HL-60/S4 treated with phorbol 12-myristate 13-acetate at 8.2 ng/mL for 4 days and 3 days (cell line): Measurements from ENCODE around the gene PDE4B.

Experiments used
- in situ Hi-C: fragments of 300-500 bp; cut with MboI; formaldehyde crosslinking; loops from 2 replicates; pipeline ENCODE4 v1.15.0; 2022; ENCODE audit warnings: low sequenced_read_pairs

PDE4B gene

DNA sequence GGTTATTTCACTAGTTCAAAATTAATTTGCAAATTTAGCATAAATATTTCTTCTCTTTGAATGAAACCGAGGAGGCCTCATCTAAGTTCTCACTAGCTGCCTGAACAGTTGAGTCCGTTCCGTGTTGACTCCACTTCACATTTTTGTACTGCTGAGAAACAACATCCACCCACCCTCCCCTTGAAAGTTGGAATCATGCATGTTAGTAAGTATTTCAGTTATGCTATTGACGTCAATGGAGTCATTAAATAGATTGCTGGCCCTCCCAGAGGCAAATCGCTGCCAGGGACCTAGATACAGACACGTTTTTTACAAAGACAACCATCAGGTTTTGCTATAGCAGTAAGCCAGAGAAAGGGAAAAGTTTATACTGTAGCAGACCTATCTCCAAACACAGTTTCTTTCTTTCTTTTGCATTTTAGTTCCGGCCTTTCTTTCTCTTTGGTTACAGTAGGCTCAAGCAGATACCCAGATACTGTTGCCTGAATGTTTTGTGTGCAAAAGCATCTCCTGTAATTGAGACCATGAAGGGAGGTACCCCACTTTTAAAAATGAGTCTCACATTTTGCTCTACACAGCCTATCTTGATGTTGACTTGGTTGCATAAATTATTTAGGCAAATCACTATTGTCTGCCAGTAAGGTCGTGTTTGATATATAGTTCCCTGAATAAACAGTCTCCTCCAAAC is 478.7 kb downstream of the PDE4B start:
- in situ Hi-C loops, result no loop called here

DNA sequence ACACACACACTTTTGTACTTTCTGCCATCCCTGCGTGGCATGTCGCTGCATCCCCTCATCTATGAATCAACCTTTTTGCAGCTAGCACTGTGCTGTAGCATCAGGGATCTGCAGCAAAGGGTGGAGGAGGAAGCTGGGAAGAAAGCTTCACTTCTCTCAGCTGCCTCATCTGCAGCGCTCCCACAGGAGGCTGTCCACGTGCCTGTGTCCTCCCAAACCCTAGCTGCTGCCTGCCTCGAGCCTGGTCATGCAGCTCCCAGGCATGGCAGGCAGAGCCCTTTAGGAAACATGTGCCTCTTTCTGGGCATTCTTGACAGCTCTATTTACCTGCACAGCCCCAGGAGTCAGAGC is 479.2 kb downstream of the PDE4B start:
- in situ Hi-C loops, result no loop called here

DNA sequence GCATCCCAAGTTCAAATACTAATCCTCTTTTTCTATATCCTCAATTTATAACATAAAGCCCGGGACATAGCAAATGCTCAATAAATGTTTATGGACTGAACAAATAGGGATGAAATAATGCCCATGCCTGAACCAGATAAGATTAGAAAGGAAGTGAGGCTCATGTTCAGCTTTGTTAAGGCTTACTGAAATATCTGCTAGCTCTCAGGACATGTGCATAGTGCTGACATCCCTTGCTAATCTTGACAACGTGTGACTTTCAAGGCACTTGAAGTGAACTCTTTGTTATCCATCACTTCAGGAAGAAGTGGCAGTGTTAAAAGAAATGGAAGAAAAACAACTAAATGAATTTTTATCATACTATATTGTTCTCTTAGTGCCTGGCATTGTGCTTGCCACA is 481.0 kb downstream of the PDE4B start:
- in situ Hi-C loops, result no loop called here

DNA sequence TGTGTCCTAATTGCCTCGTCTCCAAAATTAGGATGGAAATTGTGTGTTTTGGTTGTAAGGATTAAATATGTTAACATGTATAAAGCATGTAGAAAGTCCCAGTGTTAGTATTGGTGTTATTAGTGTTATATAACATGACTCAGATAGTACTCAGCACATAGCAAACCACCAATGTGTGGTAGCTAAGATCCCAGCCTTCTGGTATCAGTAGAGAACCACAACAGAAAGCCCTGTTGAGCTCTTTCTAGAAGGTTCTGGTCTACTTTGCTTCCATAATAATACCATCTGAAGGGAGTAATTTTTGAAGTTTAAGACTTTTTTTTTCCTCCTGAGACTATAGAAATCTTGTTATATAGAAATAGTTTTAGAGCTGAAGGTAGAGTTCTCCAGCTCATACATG is 481.9 kb downstream of the PDE4B start:
- in situ Hi-C loops, result no loop called here

DNA sequence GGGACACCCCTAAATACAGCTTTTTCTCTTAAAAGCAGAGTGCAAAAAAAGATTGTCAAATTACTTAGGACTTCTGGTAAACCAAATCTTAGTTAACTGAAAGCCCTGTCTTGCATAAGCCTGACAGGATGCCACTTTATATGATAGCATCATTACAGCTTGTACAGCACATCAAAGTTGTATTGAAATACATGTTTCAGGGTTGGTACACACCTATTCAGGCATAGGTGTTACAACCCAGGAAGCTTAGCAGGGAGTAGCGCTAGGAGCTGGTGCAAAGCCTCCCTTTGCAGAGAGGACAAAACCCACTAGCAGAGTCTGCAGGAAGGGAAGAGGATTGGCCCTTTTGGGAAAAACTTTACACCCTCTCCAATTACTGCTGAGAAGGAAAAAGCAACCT is 482.4 kb downstream of the PDE4B start:
- in situ Hi-C loops, result no loop called here

DNA sequence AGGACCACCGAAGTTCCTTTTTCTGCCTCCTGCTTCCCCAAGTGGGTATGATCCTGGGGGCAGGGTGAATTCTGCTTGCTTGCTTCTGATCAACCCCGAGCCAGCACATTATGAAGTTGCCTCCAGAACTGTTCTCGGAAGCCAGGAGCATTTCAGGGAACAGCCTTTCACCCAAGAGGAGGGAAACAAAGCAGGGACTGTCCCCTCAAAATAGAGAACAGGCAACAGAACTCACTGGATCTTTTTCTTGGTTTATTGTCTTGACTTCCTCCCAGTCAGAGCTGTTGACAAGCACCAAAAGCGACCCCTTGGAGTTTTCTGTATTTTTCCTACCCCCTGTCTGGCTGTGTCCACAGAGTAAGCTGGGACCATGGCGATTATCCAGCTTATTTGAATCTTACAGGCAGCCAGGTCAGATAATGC is 482.9 kb downstream of the PDE4B start:
- in situ Hi-C loops, result no loop called here

DNA sequence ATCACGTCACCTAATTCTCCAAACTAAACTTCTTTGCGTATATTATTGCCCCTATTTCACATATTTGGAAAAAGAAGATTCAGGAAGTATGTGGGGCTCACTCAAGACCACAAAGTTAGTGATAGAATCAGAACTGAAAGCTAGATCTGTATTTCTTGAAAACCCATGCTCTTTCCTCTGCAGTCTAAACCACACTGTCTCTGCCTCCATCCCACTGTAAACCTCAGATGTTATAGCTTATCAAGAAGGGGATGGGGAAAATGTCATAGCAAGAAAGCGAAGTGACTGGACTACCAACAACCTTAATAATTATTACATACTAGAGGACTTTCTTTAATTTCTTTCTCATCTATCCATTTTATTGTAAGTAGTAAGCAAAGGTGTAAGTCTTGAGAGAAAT is 483.5 kb downstream of the PDE4B start:
- in situ Hi-C loops, result no loop called here

DNA sequence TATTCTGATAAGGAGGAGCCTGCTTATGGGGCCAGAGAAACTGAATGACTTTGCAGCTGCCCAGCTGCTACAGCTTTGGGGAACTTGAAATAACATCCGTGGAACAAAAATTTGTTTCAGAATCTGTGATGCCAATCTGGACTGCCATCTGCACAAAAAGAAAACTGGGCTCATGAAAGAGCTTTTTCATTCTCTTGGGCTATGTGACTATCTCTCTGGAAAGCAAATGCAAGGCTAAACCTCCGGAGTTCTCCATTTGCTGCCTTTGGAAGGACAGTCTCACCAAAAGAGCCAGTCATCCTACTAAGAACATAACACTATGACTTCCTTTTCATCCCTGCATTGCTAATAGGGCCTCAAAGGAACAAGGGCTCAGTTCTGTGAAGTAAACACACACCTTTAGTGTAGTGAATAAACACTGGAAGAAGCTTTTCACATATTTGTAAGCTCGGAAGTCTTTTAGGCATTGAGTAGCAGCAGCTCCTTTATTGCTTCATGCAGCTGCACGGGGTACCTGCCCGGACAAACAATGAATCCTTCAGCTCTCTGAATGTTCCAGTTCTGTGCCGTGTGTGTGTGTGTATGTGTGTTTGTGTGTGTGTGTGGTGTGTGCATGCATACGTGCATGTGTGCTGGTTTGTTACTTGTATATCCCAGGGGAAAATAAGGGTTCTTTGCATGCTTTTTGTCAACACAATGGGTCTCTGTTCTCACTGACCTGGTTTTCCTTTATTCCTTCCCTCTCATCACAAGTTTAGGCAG is 485.7 kb downstream of the PDE4B start:
- in situ Hi-C loops, result no loop called here

DNA sequence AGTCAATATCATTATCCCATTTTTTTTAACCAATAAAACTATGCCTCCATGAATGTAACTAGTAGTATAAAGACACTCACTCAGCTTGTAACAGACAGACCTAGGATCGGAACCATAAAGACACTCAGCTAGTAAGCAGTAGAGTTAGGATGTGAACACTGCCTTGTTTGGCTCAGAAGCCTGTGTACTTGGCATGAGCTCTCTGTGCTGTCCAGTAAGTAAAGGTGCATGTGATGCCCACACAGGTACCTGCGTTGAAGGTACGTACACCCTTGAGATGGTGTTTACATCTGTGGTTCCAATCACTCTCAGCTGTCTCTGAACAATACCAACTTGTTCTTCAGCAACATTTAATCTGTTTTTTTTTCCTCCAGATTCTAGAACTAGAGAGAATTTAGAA is 489.1 kb downstream of the PDE4B start:
- in situ Hi-C loops, result no loop called here

DNA sequence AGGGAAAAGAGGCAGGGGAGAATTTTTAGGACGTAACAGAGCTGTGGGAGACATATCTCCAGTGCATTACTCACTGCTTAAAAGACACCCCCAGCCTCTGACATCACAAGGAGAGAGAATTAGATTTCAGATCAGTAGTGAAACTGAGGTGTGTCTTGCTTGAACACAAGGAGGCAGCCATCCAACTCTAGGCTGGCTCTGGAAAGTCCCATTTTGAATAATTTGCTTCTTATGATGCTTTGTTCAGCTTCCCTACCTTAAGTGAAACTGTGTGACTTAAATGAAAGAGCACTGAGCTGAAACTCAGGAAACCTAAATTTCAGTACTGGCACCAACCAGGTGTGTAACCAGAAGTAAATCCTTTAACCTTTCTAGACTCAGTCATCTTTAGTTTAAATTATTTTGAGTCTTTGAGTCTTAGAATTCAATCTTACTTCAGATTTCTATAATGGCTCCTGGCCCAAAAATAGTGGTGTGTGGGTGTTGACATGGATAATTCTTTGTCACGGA is 489.7 kb downstream of the PDE4B start:
- in situ Hi-C loops, result no loop called here

DNA sequence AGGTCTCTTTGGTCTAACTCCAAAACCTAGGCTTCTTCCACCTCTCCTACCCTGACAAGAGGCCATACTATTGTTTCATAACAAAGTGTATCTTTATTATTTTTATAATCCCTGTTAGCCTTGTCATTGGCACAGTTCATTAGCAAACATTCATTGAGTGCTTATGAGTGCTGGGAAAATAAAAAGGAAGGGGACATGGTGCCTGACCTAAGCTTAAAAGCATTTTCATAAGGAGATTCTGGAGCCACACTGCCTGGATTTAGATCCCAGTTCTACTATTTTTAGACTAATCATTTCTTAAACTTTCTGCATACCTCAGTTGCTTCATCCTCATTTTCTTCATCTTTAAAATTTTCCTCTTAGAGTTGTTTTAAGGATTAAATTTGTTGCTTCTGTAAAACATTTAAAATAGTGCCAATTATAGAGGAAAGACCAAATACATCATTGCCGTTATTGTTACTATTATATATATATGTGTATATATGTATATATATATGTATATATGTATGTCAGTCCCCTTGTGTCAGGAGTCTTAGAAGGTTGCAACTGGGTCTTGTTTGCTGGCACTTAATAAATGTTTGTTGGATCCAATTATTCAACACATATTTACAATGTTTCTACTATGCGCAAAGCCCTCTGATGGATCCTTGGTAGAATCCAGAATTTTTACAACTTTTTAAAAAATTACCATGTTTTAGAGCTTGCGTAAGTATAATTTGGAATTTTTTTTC is 490.4 kb downstream of the PDE4B start:
- in situ Hi-C loops, result no loop called here

DNA sequence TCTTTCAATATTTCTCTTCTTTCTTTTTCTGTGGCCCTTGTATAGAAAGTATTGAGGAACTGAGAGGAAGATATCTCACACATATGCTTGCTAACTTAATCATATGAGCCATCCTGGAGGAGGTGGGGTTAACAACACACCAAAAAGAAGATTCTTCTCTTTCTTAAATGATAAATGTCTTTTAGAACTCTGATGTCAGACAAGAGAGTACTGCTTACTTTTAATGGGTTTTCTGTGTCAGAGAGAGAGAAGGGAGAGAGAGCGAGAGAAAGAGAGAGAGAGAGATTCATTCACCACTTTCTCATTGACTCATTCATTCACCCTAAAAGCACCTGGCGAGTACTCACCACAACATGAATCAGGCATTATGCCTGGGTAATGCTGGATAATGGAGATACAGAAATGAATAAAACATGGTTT is 490.9 kb downstream of the PDE4B start:
- in situ Hi-C loops, result no loop called here

DNA sequence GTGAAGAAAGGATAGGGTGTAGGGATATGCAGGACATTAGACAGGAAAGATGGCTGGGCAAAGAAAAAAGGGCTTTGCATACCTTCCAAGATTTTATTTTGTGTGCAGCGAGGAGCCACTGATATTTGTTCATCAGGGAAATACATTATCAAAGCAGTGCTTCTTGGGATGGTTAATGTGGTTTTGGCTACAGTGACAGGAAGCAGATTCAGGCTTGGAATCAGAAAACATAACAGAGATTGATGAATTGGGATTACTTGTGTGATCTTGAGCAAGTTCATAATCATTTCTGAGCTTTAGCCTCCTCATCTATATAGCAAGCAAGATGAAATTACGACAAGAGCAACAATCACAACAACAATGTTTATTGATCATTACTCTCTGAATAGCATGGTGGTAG is 492.1 kb downstream of the PDE4B start:
- in situ Hi-C loops, result no loop called here

DNA sequence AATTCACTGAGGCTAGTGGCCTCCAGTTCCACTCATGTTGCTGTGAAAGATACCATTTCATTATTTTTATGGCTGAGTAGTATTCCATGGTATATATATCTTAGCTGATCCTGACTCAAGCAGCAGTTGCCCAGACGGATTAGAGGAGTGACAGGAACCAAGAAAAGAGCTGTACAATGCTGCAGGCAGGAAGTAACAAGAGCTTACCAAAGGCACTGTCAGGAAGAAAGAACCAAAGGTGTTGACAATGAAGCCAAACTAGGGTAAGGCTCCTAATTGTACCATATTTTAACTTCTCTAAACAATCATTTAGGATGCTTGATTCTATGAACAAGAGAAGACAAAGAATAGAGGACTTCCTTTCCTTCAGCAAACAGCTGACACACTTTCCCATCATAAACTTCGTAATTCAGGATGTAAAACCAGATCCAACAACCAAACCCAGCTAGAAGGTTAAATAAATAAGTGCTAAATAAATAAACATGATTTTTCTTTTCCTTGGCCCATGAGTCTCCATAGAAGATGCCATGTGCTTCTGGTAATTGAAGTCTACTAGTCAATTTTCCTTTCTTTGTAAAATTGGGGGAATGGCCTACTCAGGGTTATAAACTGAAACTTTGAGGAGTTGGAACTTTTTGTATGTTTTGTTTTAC is 493.0 kb downstream of the PDE4B start:
- in situ Hi-C loops, result no loop called here

DNA sequence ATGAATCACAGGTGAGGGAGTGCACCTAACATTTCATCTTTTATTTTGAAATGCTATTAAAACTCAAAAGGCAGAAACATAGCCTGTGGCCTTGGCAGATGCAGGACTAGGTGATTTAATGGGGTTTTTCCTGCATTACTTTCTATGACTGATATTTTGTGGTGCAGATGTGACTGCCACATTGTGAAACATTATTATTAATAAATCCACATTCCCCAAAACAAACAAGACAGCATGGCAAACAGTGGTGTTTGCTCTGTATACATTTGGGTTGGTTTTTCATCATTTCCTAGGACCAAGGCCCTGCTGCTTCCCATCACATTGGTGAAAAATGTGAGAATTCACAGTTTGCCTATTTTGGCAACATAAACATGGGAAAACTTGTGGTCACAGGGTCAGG is 493.6 kb downstream of the PDE4B start:
- in situ Hi-C loops, result no loop called here

DNA sequence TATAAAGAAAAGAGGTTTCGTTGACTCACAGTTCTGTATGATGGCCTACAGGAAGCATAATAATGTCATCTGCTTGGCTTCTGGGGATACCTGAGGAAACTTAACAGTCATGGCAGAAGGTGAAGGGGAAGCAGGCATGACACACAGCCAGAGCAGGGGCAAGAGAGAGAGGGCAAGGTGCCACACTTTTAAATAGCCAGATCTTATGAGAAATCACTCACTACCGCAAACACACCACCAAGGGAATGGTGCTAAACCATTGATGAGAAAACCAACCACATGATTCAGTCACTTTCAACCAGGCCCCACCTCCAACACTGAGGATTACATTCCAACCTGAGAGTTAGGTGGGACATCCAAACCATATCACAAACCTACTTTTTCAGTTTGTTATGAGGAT is 495.4 kb downstream of the PDE4B start:
- in situ Hi-C loops, result no loop called here

DNA sequence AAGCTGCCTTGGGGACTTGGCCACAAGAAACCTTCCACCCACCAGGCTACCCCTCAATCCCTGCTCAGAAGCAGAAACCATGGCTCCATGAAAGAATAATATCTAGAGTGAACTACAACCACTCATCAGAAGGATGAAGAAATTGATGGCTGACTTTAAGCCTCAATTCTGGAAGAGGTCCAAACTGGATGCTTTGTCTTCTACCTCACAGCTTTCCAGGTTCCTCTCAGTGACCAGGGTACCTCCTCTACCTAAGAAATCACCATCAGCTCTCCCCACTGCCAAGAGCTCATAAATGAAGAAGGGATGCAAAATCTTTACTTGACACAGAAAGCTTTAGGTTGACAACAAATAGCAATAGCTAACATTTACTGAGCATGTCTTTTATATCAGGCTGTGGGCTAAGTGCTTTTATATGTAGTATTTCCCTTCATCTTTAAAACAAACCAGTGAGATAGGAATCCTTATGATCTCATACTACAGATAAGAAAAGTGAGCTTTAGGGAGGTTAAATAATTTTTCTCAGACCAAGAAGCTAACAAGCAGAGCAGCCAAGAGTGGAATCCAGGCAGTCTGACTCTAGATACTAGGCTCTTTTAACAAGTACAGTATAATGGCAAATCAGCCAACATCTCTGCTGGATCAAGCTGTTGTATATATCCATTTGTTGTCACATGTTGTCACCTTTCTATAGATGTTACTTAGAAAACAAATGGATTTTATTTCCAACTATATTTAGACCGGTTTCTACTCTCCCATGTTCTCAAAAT is 498.3 kb downstream of the PDE4B start:
- in situ Hi-C loops, result no loop called here

DNA sequence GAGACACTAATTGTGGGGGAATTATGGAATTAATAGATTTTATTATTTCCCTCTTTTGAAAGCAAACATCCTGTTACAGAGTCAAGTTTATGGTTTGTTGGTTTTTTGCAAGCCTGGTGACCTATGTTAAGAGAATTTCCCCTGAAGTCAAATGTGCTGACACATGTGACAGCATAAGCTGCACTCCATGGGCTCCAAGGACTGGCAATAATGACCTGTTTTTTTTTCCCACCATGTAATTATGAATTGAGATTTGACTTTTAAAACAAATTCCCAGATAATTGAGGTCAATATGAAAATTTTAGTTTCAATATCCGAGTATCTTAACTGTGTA is 498.8 kb downstream of the PDE4B start:
- in situ Hi-C loops, result no loop called here

DNA sequence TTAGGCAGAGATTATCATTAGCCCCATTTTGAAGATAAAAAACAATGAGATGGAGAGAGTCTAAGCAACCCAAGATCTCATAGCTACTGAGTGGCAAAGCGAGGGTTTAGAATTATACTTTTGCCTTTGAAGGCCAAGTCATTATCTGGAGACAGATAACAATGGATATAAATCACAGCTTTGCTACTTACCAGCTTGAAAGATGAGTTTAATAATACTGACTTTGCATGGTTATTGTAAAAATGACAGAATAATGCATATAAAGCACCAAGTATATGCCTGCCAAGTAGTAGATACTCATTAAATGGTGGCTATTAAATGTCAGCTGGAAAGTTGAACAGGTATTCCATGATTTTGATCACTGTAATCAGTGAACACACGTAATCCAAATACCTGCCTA is 499.6 kb downstream of the PDE4B start:
- in situ Hi-C loops, result no loop called here

DNA sequence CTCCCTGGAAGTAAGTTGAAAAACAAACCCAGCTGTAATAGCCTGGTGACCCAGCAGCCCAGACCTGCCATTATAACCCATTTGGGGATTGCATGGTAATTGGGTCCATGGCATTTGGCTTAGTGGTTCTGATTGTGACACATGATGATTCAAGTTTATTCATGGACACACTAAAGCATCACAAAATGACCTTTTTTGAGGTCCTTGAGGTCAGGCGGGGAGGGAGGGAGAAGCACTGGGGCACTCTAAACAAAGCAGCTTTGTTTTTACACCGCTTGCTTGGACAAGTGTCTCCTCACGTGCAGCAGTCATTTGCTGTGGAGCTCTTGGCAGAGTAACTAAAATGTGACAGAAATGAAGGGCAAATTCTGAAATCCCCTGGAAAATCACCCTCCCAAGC is 500.2 kb downstream of the PDE4B start:
- in situ Hi-C loops, result no loop called here
